Astrocyte (in vitro differentiated cells and primary cell): Measurements from ENCODE around the gene ZNF74. TPM values are rescaled to one million over a fixed set of nuclear protein-coding genes. Genes with fewer than 3 reads are reported as not detected.
"Not testable (repeated sequence)": the region's sequence is repeated elsewhere in the genome, so short reads cannot be mapped to it uniquely, and the experiment has no call there.

Source experiments
- DNase-seq: peaks from one replicate; pipeline ENCODE4 v3.0.0-alpha.2; 2010; ENCODE audit warnings: low read depth
- FAIRE-seq: peaks from 2 replicates; lab custom pipeline; 2011; peaks lifted over from hg19 to GRCh38; lab: Jason Lieb, UNC
- H2AFZ ChIP-seq: 2 replicates; pipeline ENCODE4 v1.6.0; 2012; ENCODE audit warnings: low read depth, low read length, inconsistent platforms
- H3K27ac ChIP-seq: 2 replicates; pipeline ENCODE4 v1.5.1; 2011; ENCODE audit warnings: low read depth, low read length, inconsistent platforms
- H3K27me3 ChIP-seq: 2 replicates; pipeline ENCODE4 v1.6.0; 2011; ENCODE audit warnings: low read length, inconsistent platforms; ENCODE audit not compliant: insufficient read depth
- H3K36me3 ChIP-seq: 2 replicates; pipeline ENCODE4 v1.5.1; 2011; ENCODE audit warnings: low read length, inconsistent platforms; ENCODE audit not compliant: insufficient read depth
- H3K4me1 ChIP-seq: 2 replicates; pipeline ENCODE4 v1.5.1; 2011; ENCODE audit warnings: low read length, inconsistent platforms; ENCODE audit not compliant: insufficient read depth
- H3K4me2 ChIP-seq: 2 replicates; pipeline ENCODE4 v1.6.0; 2012; ENCODE audit warnings: low read length, inconsistent platforms
- H3K4me3 ChIP-seq: 2 replicates; pipeline ENCODE4 v1.5.1; 2011; ENCODE audit warnings: low read depth, mild to moderate bottlenecking, low read length, inconsistent platforms; ENCODE audit not compliant: insufficient read depth
- H3K79me2 ChIP-seq: 2 replicates; pipeline ENCODE4 v1.6.0; 2012; ENCODE audit warnings: mild to moderate bottlenecking, low read length, inconsistent platforms; ENCODE audit not compliant: insufficient read depth
- H3K9ac ChIP-seq: 2 replicates; pipeline ENCODE4 v1.6.0; 2012; ENCODE audit warnings: mild to moderate bottlenecking, low read length, inconsistent platforms
- H3K9me3 ChIP-seq: 2 replicates; pipeline ENCODE4 v1.5.1; 2012; ENCODE audit warnings: low read depth, mild to moderate bottlenecking, low read length, inconsistent platforms; ENCODE audit not compliant: insufficient read depth
- H4K20me1 ChIP-seq: 2 replicates; pipeline ENCODE4 v1.6.0; 2012; ENCODE audit warnings: low read length, inconsistent platforms; ENCODE audit not compliant: insufficient read depth
- H3K27ac Mint-ChIP-seq: one replicate; pipeline ENCODE4 v1.8.0; 2021; ENCODE audit warnings: mild to moderate bottlenecking, mixed read lengths; ENCODE audit not compliant: unreplicated experiment
- H3K27me3 Mint-ChIP-seq: one replicate; pipeline ENCODE4 v1.8.0; 2021; ENCODE audit warnings: low read depth, mixed read lengths; ENCODE audit not compliant: unreplicated experiment
- H3K36me3 Mint-ChIP-seq: one replicate; pipeline ENCODE4 v1.8.0; 2021; ENCODE audit warnings: low read depth, mixed read lengths; ENCODE audit not compliant: unreplicated experiment
- H3K4me1 Mint-ChIP-seq: one replicate; pipeline ENCODE4 v1.8.0; 2021; ENCODE audit warnings: low read depth, mixed read lengths; ENCODE audit not compliant: unreplicated experiment
- H3K4me3 Mint-ChIP-seq: one replicate; pipeline ENCODE4 v1.8.0; 2021; ENCODE audit warnings: mild to moderate bottlenecking, moderate library complexity, mixed read lengths; ENCODE audit not compliant: unreplicated experiment
- H3K9me3 Mint-ChIP-seq: one replicate; pipeline ENCODE4 v1.8.0; 2021; ENCODE audit warnings: mild to moderate bottlenecking, mixed read lengths; ENCODE audit not compliant: unreplicated experiment
- EZH2 ChIP-seq: IDR thresholded peaks from 2 replicates; pipeline ENCODE4 v1.6.1; 2012; ENCODE audit warnings: mild to moderate bottlenecking, low read length, inconsistent platforms; ENCODE audit not compliant: insufficient read depth
- total RNA-seq: library from RNA; stranded (reverse); gene quantifications from 2 replicates; pipeline ENCODE4 v1.2.1, GENCODE V29; 2021
- TF ChIP-seq, protein P1 (sequence below): IDR thresholded peaks from 2 replicates; pipeline ENCODE4 v1.5.1; 2011; ENCODE audit warnings: low read depth, mild to moderate bottlenecking, inconsistent platforms, low read length, moderate library complexity; ENCODE audit not compliant: insufficient read depth

The ZNF74 gene
- total RNA-seq, 1 donor from 2014 or later: 14.2 TPM

DNA sequence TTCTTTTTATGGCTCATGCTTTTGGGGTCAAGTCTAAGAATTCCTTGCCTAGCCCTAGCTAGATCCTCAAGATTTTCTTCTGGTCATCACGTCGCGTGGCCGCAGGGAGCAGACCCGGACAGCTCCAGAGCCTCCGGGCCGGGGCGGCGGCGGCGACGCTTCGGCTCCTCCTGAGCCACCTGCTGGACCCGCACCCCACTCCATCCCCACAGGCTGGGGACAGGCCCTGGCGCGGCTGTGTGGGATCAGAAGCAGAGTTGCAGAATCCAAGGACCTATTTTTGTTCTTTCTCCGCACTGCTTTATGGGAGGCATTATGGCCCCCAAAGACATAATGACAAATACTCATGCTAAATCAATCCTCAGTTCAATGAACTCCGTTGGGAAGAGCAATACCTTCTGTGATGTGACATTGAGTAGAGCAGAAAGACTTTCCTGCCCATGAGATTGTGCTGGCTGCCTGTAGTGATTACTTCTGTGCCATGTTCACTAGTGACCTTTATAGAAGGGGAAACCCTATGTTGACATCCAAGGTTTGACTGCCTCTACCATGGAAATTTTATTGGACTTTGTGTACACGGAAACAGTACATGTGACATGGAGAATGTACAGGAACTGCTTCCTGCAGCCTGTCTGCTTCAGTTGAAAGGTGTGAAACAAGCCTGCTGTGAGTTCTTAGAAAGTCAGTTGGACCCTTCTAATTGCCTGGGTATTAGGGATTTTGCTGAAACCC is 56.0 kb downstream of the ZNF74 start:
- peaks cover 8% of the 10 kb centered on the region for H3K27me3 Mint-ChIP-seq
- no peak overlapping the region for H2AFZ ChIP-seq

GRCh38 chr22:20450551-20450906 is 56.6 kb downstream of the ZNF74 start:
- DNase-seq (no peak), FAIRE-seq (no peak)
- no peaks in the 10 kb centered on the region for H3K27me3 ChIP-seq
- no peak overlapping the region for H3K4me2 ChIP-seq
- no peaks in the 10 kb centered on the region for H3K9me3 ChIP-seq
- no peak overlapping the region for H3K4me3 Mint-ChIP-seq
- TF ChIP-seq, protein P1, sequence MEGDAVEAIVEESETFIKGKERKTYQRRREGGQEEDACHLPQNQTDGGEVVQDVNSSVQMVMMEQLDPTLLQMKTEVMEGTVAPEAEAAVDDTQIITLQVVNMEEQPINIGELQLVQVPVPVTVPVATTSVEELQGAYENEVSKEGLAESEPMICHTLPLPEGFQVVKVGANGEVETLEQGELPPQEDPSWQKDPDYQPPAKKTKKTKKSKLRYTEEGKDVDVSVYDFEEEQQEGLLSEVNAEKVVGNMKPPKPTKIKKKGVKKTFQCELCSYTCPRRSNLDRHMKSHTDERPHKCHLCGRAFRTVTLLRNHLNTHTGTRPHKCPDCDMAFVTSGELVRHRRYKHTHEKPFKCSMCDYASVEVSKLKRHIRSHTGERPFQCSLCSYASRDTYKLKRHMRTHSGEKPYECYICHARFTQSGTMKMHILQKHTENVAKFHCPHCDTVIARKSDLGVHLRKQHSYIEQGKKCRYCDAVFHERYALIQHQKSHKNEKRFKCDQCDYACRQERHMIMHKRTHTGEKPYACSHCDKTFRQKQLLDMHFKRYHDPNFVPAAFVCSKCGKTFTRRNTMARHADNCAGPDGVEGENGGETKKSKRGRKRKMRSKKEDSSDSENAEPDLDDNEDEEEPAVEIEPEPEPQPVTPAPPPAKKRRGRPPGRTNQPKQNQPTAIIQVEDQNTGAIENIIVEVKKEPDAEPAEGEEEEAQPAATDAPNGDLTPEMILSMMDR: no peak
- no peak for TF ChIP-seq EZH2
- no peaks in the 10 kb centered on the region for H4K20me1 ChIP-seq
- no peak overlapping the region for H3K27ac Mint-ChIP-seq
- no peak overlapping the region for H3K27ac ChIP-seq
- H3K4me3 ChIP-seq: no peak overlapping the region
- no peak overlapping the region for H3K9ac ChIP-seq
- H3K9me3 Mint-ChIP-seq: no peaks in the 10 kb centered on the region
- peaks cover 28% of the 10 kb centered on the region for H3K36me3 Mint-ChIP-seq
- H3K4me1 ChIP-seq: no peaks in the 10 kb centered on the region
- H3K36me3 ChIP-seq: peaks cover 3% of the 10 kb centered on the region
- H3K79me2 ChIP-seq: no peaks in the 10 kb centered on the region
- H3K4me1 Mint-ChIP-seq: no peaks in the 10 kb centered on the region
- H2AFZ ChIP-seq: no peak overlapping the region
- peaks cover 9% of the 10 kb centered on the region for H3K27me3 Mint-ChIP-seq

More for the DNA sequence above, 56.0 kb downstream of the ZNF74 start:
- DNase-seq: no peak
- Histone ChIP-seq H3K36me3 (peaks cover 3% of the 10 kb centered on the region), H3K27me3 (no peaks in the 10 kb centered on the region), H3K4me3 (no peak overlapping the region), H3K4me1 (no peaks in the 10 kb centered on the region), H3K9me3 (no peaks in the 10 kb centered on the region), H4K20me1 (no peaks in the 10 kb centered on the region), H3K79me2 (no peaks in the 10 kb centered on the region), H3K9ac (no peak overlapping the region), H3K27ac (no peak overlapping the region), H3K4me2 (no peak overlapping the region)
- Mint-ChIP-seq H3K9me3 (no peaks in the 10 kb centered on the region), H3K36me3 (peaks cover 23% of the 10 kb centered on the region), H3K4me3 (no peak overlapping the region), H3K4me1 (no peaks in the 10 kb centered on the region), H3K27ac (no peak overlapping the region)
- FAIRE-seq: no peak
- no peak for TF ChIP-seq EZH2
- TF ChIP-seq, protein P1: no peak

DNA sequence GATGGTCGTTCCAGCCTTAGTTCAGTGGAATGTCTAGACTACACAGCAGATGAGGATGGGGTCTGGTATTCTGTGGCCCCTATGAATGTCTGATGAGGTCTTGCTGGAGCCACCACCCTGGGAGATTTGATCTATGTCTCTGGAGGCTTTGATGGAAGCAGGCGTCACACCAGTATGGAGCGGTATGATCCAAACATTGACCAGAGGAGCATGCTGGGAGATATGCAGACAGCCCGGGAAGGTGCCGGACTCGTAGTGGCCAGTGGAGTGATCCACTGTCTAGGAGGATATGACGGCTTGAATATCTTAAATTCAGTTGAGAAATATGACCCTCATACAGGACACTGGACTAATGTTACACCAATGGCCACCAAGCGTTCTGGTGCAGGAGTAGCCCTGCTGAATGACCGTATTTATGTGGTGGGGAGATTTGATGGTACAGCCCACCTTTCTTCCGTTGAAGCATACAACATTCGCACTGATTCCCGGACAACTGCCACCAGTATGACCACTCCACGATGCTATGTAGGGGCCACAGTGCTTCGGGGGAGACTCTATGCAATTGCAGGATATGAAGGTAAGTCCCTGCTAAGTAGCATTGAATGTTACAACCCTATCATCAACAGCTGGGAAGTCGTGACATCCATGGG is 57.3 kb downstream of the ZNF74 start:
- not testable (repeated sequence) for H3K27me3 Mint-ChIP-seq, H3K36me3 ChIP-seq, H3K4me1 Mint-ChIP-seq, H3K4me1 ChIP-seq, H2AFZ ChIP-seq, DNase-seq, H3K4me3 ChIP-seq, H3K27ac ChIP-seq, H3K79me2 ChIP-seq, H3K27ac Mint-ChIP-seq, H3K9ac ChIP-seq, H3K9me3 Mint-ChIP-seq, FAIRE-seq, H3K9me3 ChIP-seq, H3K4me2 ChIP-seq, H4K20me1 ChIP-seq, H3K27me3 ChIP-seq, H3K4me3 Mint-ChIP-seq
- H3K36me3 Mint-ChIP-seq: peaks cover 23% of the 10 kb centered on the region
